Camera-type eye (tissue), 1 donor: ENCODE measurements around the gene SH3BP5. TPM values are rescaled to one million over a fixed set of nuclear protein-coding genes. Genes with fewer than 3 reads are reported as not detected.

Experiments
- total RNA-seq: library from RNA; depleted of rRNA; stranded (reverse); fragments of >200 nt; gene quantifications from one replicate; pipeline ENCODE4 v1.2.3, GENCODE V29; 2014

SH3BP5 gene, protein sequence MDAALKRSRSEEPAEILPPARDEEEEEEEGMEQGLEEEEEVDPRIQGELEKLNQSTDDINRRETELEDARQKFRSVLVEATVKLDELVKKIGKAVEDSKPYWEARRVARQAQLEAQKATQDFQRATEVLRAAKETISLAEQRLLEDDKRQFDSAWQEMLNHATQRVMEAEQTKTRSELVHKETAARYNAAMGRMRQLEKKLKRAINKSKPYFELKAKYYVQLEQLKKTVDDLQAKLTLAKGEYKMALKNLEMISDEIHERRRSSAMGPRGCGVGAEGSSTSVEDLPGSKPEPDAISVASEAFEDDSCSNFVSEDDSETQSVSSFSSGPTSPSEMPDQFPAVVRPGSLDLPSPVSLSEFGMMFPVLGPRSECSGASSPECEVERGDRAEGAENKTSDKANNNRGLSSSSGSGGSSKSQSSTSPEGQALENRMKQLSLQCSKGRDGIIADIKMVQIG
- total RNA-seq: 69.2 TPM

DNA sequence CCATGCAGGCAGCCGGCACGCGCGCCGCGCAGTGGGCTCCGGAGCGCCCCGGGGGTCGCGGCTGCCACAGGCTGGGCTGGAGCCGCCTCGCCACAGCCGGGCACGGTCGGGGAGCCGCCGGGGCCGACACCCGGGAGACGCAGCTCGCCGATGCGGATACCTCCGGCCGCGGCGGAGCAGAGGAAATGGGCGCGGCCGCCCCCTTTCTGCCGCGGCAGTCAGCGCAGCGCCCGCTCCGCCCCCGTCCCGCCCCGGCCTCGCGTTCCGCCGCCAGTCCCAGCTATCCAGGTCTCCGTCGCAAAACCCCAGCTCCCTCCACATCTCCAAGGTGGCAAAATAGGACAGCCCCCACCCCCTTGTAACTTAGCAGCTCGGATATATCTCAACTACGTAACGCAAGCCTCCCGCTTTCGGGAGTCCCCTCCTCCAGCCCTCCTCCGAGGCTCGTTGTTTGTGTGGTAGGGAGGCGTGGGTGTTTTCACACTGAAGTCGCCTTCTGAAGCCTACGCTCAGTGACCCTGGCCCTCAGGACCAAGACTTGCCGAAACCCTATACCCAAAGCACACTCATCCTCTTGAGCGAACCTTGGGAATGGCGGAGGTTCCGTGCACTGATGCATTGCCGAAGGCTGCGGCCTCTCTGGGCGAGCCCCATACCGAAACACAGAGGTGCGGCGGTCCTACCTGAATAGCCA lies at the start of gene SH3BP5:
Gene SH3BP5 (minus strand): TSS at position 182 of the 694 bp plus-strand sequence. CDS start 178 bp downstream, at position 4.

GRCh38 chr3:15205934-15206661 lies 126.3 kb downstream of the SH3BP5 start, which contains the start of gene CAPN7:
Gene CAPN7 (plus strand): TSS chr3:15206246. CDS start chr3:15206496, 250 bp downstream.

Other genes starting within 250 kb of the SH3BP5 start
- 60.1 TPM for gene RBSN, start 233.4 kb downstream of the SH3BP5 start, total RNA-seq
- 96.2 TPM for gene CAPN7, start 126.3 kb downstream of the SH3BP5 start, total RNA-seq
- gene METTL6, start 95.0 kb upstream of the SH3BP5 start, total RNA-seq: 33.8 TPM
- gene EAF1, start 95.0 kb upstream of the SH3BP5 start, total RNA-seq: 19.4 TPM
- gene COLQ, start 189.1 kb upstream of the SH3BP5 start, total RNA-seq: 5.0 TPM